ENCODE data around the gene MYO16.

DNA sequence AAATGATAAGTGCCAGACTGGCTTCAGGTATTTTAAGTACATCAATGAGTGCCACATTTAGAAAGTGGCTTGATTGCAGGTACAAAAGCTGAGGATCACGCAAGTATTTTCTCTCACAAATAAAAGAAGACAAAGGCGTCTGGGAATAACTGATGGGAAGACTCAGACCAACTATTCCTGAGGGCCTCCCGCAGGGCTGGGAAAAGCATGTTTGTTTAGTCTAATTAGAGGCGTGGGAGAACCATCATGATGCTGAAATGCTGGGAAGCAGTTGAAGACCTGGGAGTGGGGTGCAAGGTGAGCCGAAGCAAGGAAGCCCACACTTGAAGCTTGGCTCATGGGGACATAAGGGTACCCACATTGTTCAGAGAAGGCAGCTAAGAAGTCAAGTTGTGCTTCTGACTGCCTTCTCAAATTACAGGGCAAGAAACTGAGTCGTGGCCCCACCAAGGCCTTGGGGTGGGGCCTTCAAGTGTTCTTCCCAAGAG lies 536.0 kb downstream of the MYO16 start:
- TF ChIP-seq, protein P1, sequence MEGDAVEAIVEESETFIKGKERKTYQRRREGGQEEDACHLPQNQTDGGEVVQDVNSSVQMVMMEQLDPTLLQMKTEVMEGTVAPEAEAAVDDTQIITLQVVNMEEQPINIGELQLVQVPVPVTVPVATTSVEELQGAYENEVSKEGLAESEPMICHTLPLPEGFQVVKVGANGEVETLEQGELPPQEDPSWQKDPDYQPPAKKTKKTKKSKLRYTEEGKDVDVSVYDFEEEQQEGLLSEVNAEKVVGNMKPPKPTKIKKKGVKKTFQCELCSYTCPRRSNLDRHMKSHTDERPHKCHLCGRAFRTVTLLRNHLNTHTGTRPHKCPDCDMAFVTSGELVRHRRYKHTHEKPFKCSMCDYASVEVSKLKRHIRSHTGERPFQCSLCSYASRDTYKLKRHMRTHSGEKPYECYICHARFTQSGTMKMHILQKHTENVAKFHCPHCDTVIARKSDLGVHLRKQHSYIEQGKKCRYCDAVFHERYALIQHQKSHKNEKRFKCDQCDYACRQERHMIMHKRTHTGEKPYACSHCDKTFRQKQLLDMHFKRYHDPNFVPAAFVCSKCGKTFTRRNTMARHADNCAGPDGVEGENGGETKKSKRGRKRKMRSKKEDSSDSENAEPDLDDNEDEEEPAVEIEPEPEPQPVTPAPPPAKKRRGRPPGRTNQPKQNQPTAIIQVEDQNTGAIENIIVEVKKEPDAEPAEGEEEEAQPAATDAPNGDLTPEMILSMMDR (conservative IDR thresholded peaks at IDR 0.05; ENCODE audit: low read depth, low read length): no peak
- TF ChIP-seq EZH2 (IDR thresholded peaks at IDR 0.05; ENCODE audit: borderline replicate concordance, low read depth, low read length, poor library complexity, severe bottlenecking): no peak
